ENCODE data around the gene HEG1. TPM values are rescaled to one million over a fixed set of nuclear protein-coding genes. Genes with fewer than 3 reads are reported as not detected.

The HEG1 gene
- total and polyA plus RNA-seq, 2 of the 13 experiments (the other 11 are each of a cell fraction or from before 2014, with no cell fraction given) = 10.7 to 18.2 TPM

DNA sequence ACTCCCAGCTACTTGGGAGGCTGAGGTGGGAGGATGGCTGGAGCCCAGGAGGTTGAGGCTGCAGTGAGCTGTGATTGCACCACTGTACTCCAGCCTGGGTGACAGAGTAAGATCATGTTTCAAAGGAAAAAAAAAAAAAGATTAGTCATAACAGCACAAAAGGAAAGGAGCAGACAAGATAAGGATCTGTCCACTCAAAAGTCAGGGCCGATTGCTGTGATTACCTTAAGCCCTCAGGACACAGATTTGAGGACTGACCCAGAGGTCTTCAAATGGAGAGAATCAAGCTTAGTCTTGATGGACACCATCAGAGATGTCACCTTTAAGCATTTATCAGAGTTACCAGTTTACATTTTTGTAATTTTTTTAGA lies 23.9 kb upstream of the HEG1 start (continued):
- 0 out of 2 replicates have a peak, but pooled peaks have one; percentile 36 for TF ChIP-seq ZMYM2 (CRISPR knock-in tag; IDR thresholded peaks at IDR 0.05)
- peak; percentile 75 for TF ChIP-seq RCOR2 (CRISPR knock-in tag; IDR thresholded peaks at IDR 0.05)
- peak; percentile 45; the same call in 1 of the 2 replicates for TF ChIP-seq TCF7 (IDR thresholded peaks at IDR 0.05; ENCODE audit: low read depth)
- peak; percentile 98 for TF ChIP-seq SIX4 (CRISPR knock-in tag; IDR thresholded peaks at IDR 0.05)
- no peak for TF ChIP-seq ZFP41 (CRISPR knock-in tag; IDR thresholded peaks at IDR 0.05; ENCODE audit: borderline replicate concordance)
- no peak for TF ChIP-seq NFIC (IDR thresholded peaks at IDR 0.05; ENCODE audit: low read length)
- peak; percentile 96 for TF ChIP-seq ZNF3 (CRISPR knock-in tag; IDR thresholded peaks at IDR 0.05)
- TF ChIP-seq ARID5B (CRISPR knock-in tag; IDR thresholded peaks at IDR 0.05) = peak; percentile 59
- no peak for TF ChIP-seq TGIF2 (CRISPR knock-in tag; IDR thresholded peaks at IDR 0.05)
- TF ChIP-seq SALL1 (CRISPR knock-in tag; IDR thresholded peaks at IDR 0.05) = peak; percentile 23; the same call in 1 of the 2 replicates
- peak; percentile 26; the same call in 1 of the 2 replicates for TF ChIP-seq SAP130 (CRISPR knock-in tag; IDR thresholded peaks at IDR 0.05; ENCODE audit: low read depth)
- 0 out of 2 replicates have a peak, but pooled peaks have one; percentile 34 for TF ChIP-seq ZNF768 (CRISPR knock-in tag; IDR thresholded peaks at IDR 0.05)
- peak; percentile 86 for TF ChIP-seq FOSL2 (CRISPR knock-in tag; IDR thresholded peaks at IDR 0.05)
- TF ChIP-seq, protein P1, sequence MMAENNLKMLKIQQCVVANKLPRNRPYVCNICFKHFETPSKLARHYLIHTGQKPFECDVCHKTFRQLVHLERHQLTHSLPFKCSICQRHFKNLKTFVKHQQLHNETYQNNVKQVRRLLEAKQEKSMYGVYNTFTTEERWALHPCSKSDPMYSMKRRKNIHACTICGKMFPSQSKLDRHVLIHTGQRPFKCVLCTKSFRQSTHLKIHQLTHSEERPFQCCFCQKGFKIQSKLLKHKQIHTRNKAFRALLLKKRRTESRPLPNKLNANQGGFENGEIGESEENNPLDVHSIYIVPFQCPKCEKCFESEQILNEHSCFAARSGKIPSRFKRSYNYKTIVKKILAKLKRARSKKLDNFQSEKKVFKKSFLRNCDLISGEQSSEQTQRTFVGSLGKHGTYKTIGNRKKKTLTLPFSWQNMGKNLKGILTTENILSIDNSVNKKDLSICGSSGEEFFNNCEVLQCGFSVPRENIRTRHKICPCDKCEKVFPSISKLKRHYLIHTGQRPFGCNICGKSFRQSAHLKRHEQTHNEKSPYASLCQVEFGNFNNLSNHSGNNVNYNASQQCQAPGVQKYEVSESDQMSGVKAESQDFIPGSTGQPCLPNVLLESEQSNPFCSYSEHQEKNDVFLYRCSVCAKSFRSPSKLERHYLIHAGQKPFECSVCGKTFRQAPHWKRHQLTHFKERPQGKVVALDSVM (CRISPR knock-in tag; IDR thresholded peaks at IDR 0.05) = peak; percentile 100
- TF ChIP-seq ZFP36L2 (CRISPR knock-in tag; IDR thresholded peaks at IDR 0.05) = no peak
- peak; percentile 91 for TF ChIP-seq ZMYM3 (CRISPR knock-in tag; IDR thresholded peaks at IDR 0.05)
- peak; percentile 34; the same call in 1 of the 2 replicates for TF ChIP-seq CEBPB (IDR thresholded peaks at IDR 0.05; ENCODE audit: borderline replicate concordance, low read depth, low read length)
- no peak for TF ChIP-seq U2AF2 (IDR thresholded peaks at IDR 0.05; ENCODE audit: low read depth, low read length)
- no peak for TF ChIP-seq XBP1 (CRISPR knock-in tag; IDR thresholded peaks at IDR 0.05)
- 0 out of 2 replicates have a peak, but pooled peaks have one; percentile 11 for TF ChIP-seq HNF4A (CRISPR knock-in tag; IDR thresholded peaks at IDR 0.05)
- 0 out of 2 replicates have a peak, but pooled peaks have one; percentile 37 for TF ChIP-seq POGZ (CRISPR knock-in tag; IDR thresholded peaks at IDR 0.05)
- TF ChIP-seq KLF16 (CRISPR knock-in tag; IDR thresholded peaks at IDR 0.05) = no peak
- TF ChIP-seq BCL6 (CRISPR knock-in tag; IDR thresholded peaks at IDR 0.05) = no peak
- TF ChIP-seq TBX3 (IDR thresholded peaks at IDR 0.05; ENCODE audit: borderline replicate concordance) = no peak
- peak; percentile 94 for TF ChIP-seq KDM1A (CRISPR knock-in tag; IDR thresholded peaks at IDR 0.05)
- TF ChIP-seq THAP7 (CRISPR knock-in tag; IDR thresholded peaks at IDR 0.05) = no peak
- TF ChIP-seq, protein P2, sequence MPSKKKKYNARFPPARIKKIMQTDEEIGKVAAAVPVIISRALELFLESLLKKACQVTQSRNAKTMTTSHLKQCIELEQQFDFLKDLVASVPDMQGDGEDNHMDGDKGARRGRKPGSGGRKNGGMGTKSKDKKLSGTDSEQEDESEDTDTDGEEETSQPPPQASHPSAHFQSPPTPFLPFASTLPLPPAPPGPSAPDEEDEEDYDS (CRISPR knock-in tag; IDR thresholded peaks at IDR 0.05) = no peak
- no peak for TF ChIP-seq RFX1 (IDR thresholded peaks at IDR 0.05)
- TF ChIP-seq YEATS2 (CRISPR knock-in tag; IDR thresholded peaks at IDR 0.05; ENCODE audit: borderline replicate concordance) = no peak

Data from HepG2 (cell line).